Measurements from ENCODE around the gene ARHGAP1. TPM values are rescaled to one million over a fixed set of nuclear protein-coding genes. Genes with fewer than 3 reads are reported as not detected.

Gene ARHGAP1
- total RNA-seq, 4 donors from 2014 or later, result 39.2 to 53.6 (median 45.8) TPM

DNA sequence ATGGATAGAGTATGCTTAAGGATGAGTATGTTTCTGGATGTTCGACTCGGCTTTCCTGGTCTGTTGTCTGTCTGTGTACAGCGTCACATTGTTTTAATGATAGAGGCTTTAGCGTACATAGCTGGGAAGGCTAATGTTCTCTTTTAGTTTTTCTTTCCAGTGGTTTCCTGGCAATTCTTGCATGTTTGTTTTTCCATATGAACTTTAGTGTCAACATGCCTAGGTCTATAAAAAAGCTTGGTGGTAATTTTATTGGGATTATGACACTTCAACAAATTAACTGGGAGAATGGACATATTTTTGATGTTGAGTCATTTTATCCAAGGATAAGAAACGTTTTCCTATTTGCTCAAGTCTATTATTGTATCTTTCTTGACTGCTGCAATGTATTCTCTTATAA, 36.2 kb upstream of the ARHGAP1 start:
- intact Hi-C loops (cut with DNase I), result no loop called here
- Histone ChIP-seq H3K27ac (no peak overlapping the region), H3K4me1 (no peaks in the 10 kb centered on the region), H3K27me3 (no peaks in the 10 kb centered on the region), H3K9me3 (no peaks in the 10 kb centered on the region), H3K36me3 (peaks cover 0 to 19% (median 4%) of the 10 kb centered on the region in 3 donors), H3K4me3 (no peak overlapping the region)
- no peak for TF ChIP-seq CTCF (IDR thresholded peaks at IDR 0.05)
- no peak for DNase-seq
- 63 to 73% methylated on average over 5 of the region's 5 CpGs for WGBS, 2 donors

- no peaks in the 10 kb centered on the region for H3K4me1 ChIP-seq
- H3K36me3 ChIP-seq, result peaks cover 0 to 14% (median 0%) of the 10 kb centered on the region in 3 donors
- no peaks in the 10 kb centered on the region for H3K27me3 ChIP-seq
- no peak overlapping the region for H3K27ac ChIP-seq
- H3K9me3 ChIP-seq, result no peaks in the 10 kb centered on the region
- 83 to 90% methylated on average over 7 of the region's 7 CpGs for WGBS, 2 donors
- DNase-seq, result no peak
- H3K4me3 ChIP-seq, result no peak overlapping the region
- no peak for TF ChIP-seq CTCF (IDR thresholded peaks at IDR 0.05)
- no peak for TF ChIP-seq POLR2A (IDR thresholded peaks at IDR 0.05)
- intact Hi-C loops (cut with DNase I), result no loop called here
These were observed 35.7 kb upstream of the ARHGAP1 start for GRCh38 chr11:46736146-46736545.

DNA sequence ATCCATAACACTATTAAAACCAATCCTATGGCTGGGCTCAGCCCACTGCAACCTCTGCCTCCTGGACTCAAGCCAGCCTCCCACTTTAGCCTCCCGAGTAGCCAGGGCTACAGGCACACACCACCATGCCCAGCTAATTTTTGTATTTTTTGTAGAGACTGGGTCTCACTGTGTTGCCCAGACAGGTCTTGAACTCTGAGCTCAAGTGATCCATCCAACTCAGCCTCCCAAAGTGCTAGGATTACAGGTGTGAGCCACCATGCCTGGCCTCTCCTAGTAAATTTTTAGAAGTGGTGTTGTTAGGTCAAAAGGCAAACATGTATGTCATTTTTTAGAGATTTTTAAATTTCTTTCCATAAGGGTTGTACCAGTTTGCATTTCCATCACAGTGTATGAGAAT, 32.8 kb upstream of the ARHGAP1 start:
- TF ChIP-seq CTCF (IDR thresholded peaks at IDR 0.05) (no peak), POLR2A (IDR thresholded peaks at IDR 0.05) (no peak)
- Histone ChIP-seq H3K27me3 (no peaks in the 10 kb centered on the region), H3K4me1 (peaks cover 0 to 10% (median 0%) of the 10 kb centered on the region in 3 donors), H3K4me3 (no peak overlapping the region), H3K27ac (no peak overlapping the region), H3K9me3 (no peaks in the 10 kb centered on the region), H3K36me3 (no peaks in the 10 kb centered on the region)
- intact Hi-C loops (cut with DNase I), result no loop called here
- 70 to 86% methylated on average over 1 of the region's 1 CpG for WGBS, 2 donors
- no peak for DNase-seq

DNA sequence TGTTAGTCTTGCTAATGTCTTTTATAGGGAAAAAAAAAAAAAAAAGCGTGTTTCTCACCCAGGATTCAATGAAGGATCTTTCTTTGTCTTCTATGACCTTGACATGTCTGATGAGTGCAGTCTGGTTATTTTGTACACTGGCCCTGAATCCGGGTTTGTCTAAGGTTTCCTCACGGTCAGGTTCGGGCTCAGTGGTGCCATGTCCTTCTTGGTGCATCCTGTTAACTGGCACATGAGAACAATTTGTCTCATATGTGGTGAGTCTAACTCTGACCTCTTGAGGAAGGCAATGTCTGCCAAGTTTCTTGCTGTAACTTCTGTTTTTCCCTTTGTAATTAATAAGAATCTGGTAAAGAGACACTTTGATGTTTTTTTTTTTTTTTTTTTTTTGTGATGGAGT, 31.1 kb upstream of the ARHGAP1 start:
- peaks cover 0 to 10% (median 0%) of the 10 kb centered on the region in 3 donors for H3K4me1 ChIP-seq
- intact Hi-C loops (cut with DNase I), result no loop called here
- 86 to 91% methylated on average over 4 of the region's 4 CpGs for WGBS, 2 donors
- no peak for DNase-seq
- no peaks in the 10 kb centered on the region for H3K36me3 ChIP-seq
- H3K9me3 ChIP-seq, result no peaks in the 10 kb centered on the region
- no peak overlapping the region for H3K4me3 ChIP-seq
- TF ChIP-seq CTCF (IDR thresholded peaks at IDR 0.05) (no peak), POLR2A (IDR thresholded peaks at IDR 0.05) (no peak)
- no peak overlapping the region for H3K27ac ChIP-seq
- H3K27me3 ChIP-seq, result no peaks in the 10 kb centered on the region

DNA sequence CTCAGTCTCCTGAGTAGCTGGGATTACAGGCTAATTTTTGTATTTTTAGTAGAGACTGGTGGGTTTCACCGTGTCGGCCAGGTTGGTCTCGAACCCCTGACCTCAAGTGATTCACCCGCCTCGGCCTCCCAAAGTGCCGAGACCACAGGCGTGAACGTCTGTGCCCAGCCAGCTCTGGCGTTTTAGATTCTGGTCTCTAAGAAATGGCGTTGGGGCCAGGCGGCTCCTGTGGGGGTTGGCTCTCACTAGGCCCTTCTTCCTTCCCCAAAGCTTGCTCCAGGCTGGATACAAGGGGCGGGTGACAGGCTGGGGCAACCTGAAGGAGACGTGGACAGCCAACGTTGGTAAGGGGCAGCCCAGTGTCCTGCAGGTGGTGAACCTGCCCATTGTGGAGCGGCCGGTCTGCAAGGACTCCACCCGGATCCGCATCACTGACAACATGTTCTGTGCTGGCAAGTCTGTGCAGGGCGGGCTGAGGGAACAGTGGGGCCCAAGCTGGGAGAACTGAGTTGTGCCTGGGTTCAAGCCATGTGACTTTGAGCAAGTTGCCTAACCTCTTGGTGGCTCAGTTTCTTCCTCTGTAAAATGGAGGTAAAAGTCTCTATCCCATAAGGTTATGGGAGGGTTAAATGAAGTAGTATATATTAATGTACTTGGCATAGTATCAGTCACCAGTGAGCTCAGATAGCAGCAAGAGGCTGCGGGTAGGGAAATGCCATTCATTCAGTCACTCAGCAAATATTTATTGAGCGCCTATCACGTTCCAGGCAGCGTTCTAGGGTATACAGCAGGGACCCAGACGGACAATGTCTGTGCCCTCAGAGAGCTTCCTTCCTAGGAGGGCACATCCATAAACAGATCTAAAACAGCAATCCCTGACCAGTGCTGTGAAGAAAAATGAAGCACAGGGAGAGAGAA, 28.9 kb upstream of the ARHGAP1 start:
- no peak overlapping the region for H3K4me3 ChIP-seq
- no peak overlapping the region for H3K27ac ChIP-seq
- no peaks in the 10 kb centered on the region for H3K36me3 ChIP-seq
- intact Hi-C loops (cut with DNase I), result no loop called here
- 56 to 57% methylated on average over 7 to 11 of the region's 24 CpGs for WGBS, 2 donors
- H3K4me1 ChIP-seq, result peaks cover 0 to 10% (median 0%) of the 10 kb centered on the region in 3 donors
- DNase-seq, result no peak
- no peak for TF ChIP-seq CTCF (IDR thresholded peaks at IDR 0.05)
- TF ChIP-seq POLR2A (IDR thresholded peaks at IDR 0.05), result no peak
- H3K9me3 ChIP-seq, result no peaks in the 10 kb centered on the region
- H3K27me3 ChIP-seq, result no peaks in the 10 kb centered on the region
